GM21360 (cell line): ENCODE data around the gene ZSCAN18.

ENCODE experiments used
- ATAC-seq: cut with Tn5 transposase; IDR thresholded peaks from one replicate; pipeline ENCODE4 v1.9.1; 2021; ENCODE audit warnings: mild to moderate bottlenecking, moderate library complexity; ENCODE audit not compliant: unreplicated experiment

ZSCAN18 gene

DNA sequence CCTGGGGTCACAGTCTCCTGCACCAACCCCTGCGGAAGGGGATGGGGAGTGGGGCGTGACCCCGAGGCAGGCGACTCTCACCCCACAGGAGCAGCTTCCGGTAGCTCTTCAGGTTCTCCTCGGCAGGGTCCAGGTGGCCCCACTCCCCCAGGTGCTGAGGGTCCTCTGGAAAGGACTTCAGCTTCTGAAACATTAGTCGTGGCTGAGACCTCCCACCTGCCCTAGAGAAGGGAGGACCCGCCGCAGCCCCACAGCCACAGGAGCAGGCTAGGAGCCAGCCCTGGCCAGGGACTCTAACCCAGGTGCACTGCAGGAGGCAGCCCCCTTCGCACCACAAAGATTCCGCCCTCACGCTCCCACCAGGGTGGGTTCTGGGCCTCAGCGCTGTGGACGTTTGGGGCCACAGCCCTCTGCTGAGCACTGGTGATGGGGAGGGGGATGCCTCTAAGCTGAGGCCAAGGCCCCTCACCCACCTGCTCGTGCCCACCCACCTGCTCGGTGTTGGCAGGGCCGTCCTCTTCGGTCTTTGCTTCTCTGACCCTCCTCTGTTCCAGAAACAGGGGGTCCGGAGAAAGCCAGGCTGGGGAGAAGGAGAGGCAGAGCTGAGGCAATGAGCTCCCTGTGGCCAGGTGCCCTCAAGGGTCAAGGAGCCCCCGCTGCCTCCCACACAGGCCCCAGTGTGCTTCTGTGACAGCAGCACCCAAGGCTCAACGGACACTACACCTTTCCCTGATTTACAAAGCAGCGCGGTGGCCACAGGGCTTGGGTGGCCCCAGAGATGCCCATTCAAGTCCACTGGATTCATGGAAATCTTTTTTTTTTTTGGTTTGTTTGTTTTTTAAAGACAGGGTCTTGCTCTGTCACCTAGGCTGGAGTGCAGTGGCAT lies 11.0 kb downstream of the ZSCAN18 start:
- no peak for ATAC-seq

DNA sequence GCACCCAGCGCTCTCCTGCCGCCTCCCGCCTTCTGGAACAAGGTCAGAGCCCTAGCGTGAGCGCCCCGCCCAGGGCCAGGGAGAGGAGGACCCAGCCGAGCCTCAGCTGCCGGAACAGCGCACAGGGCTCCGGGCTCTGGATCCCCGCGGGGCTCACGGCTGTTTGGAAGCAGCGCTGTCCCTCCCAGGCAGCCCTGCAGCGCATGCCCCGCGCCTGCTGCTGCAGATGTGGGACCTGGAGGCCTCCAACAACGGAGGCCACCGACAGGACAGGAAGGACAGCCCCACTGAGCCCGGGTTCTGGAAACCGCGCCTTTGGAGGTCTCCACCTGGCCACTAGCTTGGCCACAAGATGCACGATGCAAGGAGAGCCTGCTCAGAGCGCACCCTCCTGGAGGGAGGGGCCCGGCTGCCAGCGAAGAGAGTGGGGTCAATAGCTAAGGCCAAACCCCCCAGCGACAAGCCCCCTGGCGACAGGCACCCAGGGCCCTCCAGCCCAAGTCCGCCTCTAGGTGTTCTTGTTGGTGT lies 12.6 kb downstream of the ZSCAN18 start:
- ATAC-seq = no peak

- no peak for ATAC-seq
These were observed 13.3 kb downstream of the ZSCAN18 start for GRCh38 chr19:58084596-58085347.

- no peak for ATAC-seq
These were observed 15.0 kb downstream of the ZSCAN18 start for GRCh38 chr19:58083021-58083420.

- ATAC-seq = no peak
These were observed 18.2 kb downstream of the ZSCAN18 start for GRCh38 chr19:58079792-58080191.

GRCh38 chr19:58067240-58067912 lies 30.7 kb downstream of the ZSCAN18 start:
- no peak for ATAC-seq

- ATAC-seq = no peak
These were observed 34.3 kb downstream of the ZSCAN18 start for GRCh38 chr19:58063712-58064111.

DNA sequence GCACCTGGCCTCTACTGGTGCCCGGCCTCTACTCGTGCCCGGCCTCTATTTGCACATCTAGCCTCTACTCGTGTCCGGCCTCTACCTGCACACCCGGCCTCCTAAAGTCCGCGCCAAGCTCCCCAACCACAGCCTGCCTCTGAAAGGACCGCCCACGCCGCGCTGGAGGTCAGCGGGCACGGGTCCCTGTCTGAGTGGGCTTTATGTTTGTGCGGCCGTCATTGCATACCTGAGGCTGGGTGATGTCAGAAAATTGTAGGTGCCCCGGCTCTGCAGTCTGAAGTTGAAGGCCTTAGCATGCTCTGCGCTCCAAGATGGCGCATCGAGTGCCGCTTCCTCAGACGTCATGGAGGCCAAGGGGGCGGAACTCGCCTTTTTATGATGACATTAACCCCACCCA lies 37.8 kb downstream of the ZSCAN18 start:
- ATAC-seq = no peak

DNA sequence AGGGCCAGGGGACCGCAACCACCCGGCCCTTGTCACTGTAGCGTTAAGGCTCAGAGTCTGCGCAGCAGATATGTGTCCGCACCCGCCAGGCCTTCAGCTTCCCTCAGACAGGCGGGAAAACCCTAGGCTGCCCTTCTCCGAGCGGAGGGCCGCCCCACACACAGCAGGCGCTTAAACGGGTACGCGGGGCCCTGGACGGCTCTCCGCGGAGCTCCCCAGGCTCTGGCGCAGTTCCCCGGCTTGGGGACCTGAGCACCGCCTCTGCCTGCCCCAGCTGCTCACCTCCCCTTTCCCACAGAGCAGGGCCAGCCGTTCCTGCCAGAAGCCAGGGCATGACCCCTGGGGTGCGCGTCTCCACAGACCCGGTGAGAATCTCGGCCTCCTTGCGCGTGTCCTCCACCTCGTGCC lies 38.4 kb downstream of the ZSCAN18 start:
- ATAC-seq = no peak

GRCh38 chr19:58059003-58059670 lies 38.9 kb downstream of the ZSCAN18 start, which contains the start of gene ZNF135:
Gene ZNF135, plus strand, starts transcription at chr19:58059282. Its CDS starts 721 bp downstream, at chr19:58060003.
- no peak for ATAC-seq

DNA sequence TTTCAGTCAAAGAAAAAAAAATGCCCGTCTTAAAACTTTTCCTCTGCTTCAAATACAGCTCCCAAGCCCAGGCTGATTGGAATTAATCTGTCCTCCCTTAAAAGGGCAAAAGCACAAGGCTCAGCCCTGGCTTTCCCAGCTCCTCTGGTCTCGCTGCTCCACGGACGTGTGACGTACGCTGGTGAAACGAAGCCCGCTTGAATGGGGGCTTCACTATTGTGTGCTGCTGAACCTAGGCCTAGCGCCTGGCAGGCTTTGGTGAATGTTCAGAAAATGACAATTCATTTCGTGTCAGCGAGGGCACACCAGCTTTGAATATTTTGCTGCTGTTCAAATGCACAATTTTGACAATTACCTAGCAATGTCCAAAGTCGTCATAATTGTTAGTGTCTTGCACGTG lies 39.6 kb downstream of the ZSCAN18 start:
- no peak for ATAC-seq

GRCh38 chr19:58056861-58057260 lies 41.2 kb downstream of the ZSCAN18 start:
- ATAC-seq = no peak

DNA sequence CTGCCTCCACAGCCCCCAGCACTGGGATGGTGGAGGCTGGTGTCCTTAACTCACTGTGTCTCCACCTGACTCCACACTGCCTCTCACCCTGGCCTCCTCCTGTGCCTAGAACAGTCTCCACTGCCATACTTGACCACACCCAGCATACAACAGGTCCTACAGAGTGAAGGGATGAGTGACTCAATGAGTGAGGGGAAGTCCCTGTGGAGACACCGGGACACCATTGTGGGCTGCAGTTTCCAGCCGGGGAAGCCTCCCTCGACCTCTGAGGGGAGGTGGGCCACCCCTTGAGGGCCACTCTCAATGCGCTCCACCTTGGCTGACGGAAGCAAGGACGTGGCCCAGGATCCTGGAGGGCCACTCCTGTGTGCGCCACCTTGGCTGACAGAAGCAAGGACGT lies 41.8 kb downstream of the ZSCAN18 start:
- no peak for ATAC-seq

- ATAC-seq = no peak
These were observed 42.8 kb downstream of the ZSCAN18 start for GRCh38 chr19:58054901-58055874.

GRCh38 chr19:58053480-58054156 lies 44.4 kb downstream of the ZSCAN18 start:
- ATAC-seq = no peak

DNA sequence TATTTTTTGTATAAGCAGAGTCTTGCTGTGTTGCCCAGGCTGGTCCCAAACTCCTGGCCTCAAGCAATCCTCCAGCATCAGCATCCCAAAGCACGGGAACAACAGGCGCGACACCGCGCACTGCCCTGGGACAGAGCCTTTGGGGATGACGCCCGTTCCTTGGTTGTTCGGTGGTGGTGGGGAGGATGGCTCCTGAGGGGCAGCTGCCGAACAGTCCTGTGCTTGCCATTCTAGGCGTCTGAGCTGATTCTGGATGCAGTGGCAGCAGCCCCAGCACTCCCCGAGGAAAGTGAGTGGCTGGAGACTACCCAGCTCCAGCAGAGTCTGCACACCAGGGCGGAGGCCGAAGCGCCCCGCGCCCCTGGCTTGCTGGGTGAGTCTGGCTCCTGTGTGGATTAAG lies 45.8 kb downstream of the ZSCAN18 start:
- no peak for ATAC-seq

- ATAC-seq = no peak
These were observed 50.4 kb downstream of the ZSCAN18 start for GRCh38 chr19:58047672-58048071.

GRCh38 chr19:58046856-58047255 lies 51.2 kb downstream of the ZSCAN18 start:
- ATAC-seq = no peak
